ENCODE results near the gene IVL. TPM values are rescaled to one million over a fixed set of nuclear protein-coding genes. Genes with fewer than 3 reads are reported as not detected.

IVL gene
- total RNA-seq, 1 donor from 2014 or later = 0.24 TPM

- H3K9me3 ChIP-seq = no peaks in the 10 kb centered on the region
- intact Hi-C loops (cut with DNase I) = no loop called here
- H3K4me1 ChIP-seq = no peaks in the 10 kb centered on the region
- no peak for DNase-seq
- no peak overlapping the region for H3K27ac ChIP-seq
- ATAC-seq = no peak
- H3K27me3 ChIP-seq (ENCODE audit: low read depth) = no peaks in the 10 kb centered on the region
- TF ChIP-seq, protein P1, sequence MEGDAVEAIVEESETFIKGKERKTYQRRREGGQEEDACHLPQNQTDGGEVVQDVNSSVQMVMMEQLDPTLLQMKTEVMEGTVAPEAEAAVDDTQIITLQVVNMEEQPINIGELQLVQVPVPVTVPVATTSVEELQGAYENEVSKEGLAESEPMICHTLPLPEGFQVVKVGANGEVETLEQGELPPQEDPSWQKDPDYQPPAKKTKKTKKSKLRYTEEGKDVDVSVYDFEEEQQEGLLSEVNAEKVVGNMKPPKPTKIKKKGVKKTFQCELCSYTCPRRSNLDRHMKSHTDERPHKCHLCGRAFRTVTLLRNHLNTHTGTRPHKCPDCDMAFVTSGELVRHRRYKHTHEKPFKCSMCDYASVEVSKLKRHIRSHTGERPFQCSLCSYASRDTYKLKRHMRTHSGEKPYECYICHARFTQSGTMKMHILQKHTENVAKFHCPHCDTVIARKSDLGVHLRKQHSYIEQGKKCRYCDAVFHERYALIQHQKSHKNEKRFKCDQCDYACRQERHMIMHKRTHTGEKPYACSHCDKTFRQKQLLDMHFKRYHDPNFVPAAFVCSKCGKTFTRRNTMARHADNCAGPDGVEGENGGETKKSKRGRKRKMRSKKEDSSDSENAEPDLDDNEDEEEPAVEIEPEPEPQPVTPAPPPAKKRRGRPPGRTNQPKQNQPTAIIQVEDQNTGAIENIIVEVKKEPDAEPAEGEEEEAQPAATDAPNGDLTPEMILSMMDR (IDR thresholded peaks at IDR 0.05) = no peak
- no peak overlapping the region for H3K4me3 ChIP-seq
- H3K36me3 ChIP-seq = no peaks in the 10 kb centered on the region
These were observed 9.4 kb downstream of the IVL start for GRCh38 chr1:152917794-152918193.

DNA sequence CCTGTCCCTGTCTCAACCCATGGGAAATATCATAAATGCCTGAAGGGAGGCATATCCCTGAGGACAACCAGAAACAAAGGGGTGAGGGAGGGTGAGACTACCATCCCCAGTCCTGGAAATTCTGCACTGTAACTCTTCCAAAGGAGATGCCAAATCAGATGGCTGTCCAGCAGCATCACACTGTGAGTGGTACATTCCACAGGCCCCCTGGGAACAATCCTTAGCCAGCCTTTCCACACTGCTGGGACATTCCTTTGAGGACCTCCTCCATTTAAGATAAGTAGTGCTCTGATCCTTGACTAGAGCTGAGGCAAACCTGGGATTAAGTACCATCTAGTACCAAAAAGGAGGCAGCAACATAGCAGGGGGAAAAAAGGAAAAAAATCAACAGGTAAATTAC, 10.7 kb downstream of the IVL start:
- no peaks in the 10 kb centered on the region for H3K27me3 ChIP-seq (ENCODE audit: low read depth)
- TF ChIP-seq, protein P1 (IDR thresholded peaks at IDR 0.05) = no peak
- H3K36me3 ChIP-seq = no peaks in the 10 kb centered on the region
- no peaks in the 10 kb centered on the region for H3K4me1 ChIP-seq
- intact Hi-C loops (cut with DNase I) = no loop called here
- H3K27ac ChIP-seq = no peak overlapping the region
- DNase-seq (no peak), ATAC-seq (no peak)
- H3K4me3 ChIP-seq = no peak overlapping the region
- no peaks in the 10 kb centered on the region for H3K9me3 ChIP-seq

DNA sequence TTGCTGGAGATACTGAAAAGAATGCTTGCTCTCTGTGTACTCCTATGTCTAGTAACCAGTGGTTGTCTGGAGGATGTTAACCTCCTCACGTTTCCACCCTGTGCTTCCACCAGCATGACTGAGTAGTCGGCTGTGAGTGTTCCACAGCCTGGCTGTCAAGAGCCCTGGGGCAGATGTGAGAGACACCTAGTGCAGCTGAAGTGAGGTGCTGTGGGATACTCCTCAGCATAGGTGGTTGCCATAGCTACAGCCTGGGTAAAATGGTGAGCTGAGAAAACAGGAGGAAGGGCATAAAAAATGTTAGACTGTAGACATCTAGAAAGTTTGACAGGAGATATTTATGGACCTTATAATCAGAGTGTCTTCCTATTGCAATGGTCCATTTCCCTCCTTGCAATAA, 15.8 kb downstream of the IVL start:
- Histone ChIP-seq H3K27me3 (ENCODE audit: low read depth) (no peaks in the 10 kb centered on the region), H3K9me3 (no peaks in the 10 kb centered on the region), H3K4me3 (no peak overlapping the region), H3K36me3 (no peaks in the 10 kb centered on the region), H3K27ac (no peak overlapping the region), H3K4me1 (no peaks in the 10 kb centered on the region)
- DNase-seq = no peak
- TF ChIP-seq, protein P1 (IDR thresholded peaks at IDR 0.05) = no peak
- ATAC-seq = no peak
- intact Hi-C loops (cut with DNase I) = no loop called here

DNA sequence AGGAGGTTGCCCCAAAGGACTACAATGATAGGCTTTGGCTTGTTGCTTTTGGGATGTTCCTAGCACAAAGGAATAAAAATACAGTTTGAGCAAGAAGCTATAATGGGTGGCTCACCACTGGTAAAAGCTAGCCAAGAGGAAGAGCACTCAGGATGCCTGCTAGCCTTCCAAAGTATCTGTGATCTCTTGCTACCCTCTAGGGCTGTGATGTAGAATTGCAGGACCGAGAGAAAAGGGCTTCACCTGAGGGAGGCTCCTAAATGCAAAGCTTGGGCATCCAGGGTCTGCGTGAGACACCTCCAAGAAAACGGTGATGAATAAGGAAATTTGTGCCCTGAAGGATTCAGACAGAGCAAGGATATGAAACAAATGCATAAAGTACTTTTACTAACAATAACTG, 17.7 kb downstream of the IVL start:
- Histone ChIP-seq H3K4me1 (no peaks in the 10 kb centered on the region), H3K27me3 (ENCODE audit: low read depth) (no peaks in the 10 kb centered on the region), H3K4me3 (no peak overlapping the region), H3K36me3 (no peaks in the 10 kb centered on the region), H3K9me3 (no peaks in the 10 kb centered on the region), H3K27ac (no peak overlapping the region)
- TF ChIP-seq, protein P1 (IDR thresholded peaks at IDR 0.05) = peak; percentile 28
- intact Hi-C loops (cut with DNase I) = no loop called here
- ATAC-seq (no peak), DNase-seq (no peak)

- DNase-seq = no peak
- Histone ChIP-seq H3K4me1 (no peaks in the 10 kb centered on the region), H3K27ac (no peak overlapping the region), H3K9me3 (no peaks in the 10 kb centered on the region), H3K27me3 (ENCODE audit: low read depth) (no peaks in the 10 kb centered on the region), H3K4me3 (no peak overlapping the region), H3K36me3 (no peaks in the 10 kb centered on the region)
- intact Hi-C loops (cut with DNase I) = no loop called here
- ATAC-seq = no peak
- TF ChIP-seq, protein P1 (IDR thresholded peaks at IDR 0.05) = no peak
These were observed 20.3 kb downstream of the IVL start for GRCh38 chr1:152928671-152929070.
